HepG2 (cell line): ENCODE results near the gene METTL15. TPM values are rescaled to one million over a fixed set of nuclear protein-coding genes. Genes with fewer than 3 reads are reported as not detected.

Experiments used
- SMYD3 ChIP-seq: sonication (generic); formaldehyde crosslinking; IDR thresholded peaks from 2 replicates; pipeline ENCODE4 v1.8.1; 2023; ENCODE audit warnings: mild to moderate bottlenecking, missing genetic modification reagents
- ZSCAN29 ChIP-seq: sonication (generic); formaldehyde crosslinking; conservative IDR thresholded peaks from 2 replicates; pipeline ENCODE4 v1.4.0; 2020; ENCODE audit warnings: mild to moderate bottlenecking, missing genetic modification reagents
- polyA plus RNA-seq, 8 experiments: library from polyadenylated mRNA; depleted of rRNA in 3 of 8; stranded (reverse) in 7 of 8; unstranded in 1 of 8; fragments of >200 nt; fragmentation: Illumina TruSeq in 4 of 8; extraction: Trizol in 4 of 8; gene quantifications; 2 replicates each; pipeline versions ENCODE4 v1.2.1 to v1.2.3, GENCODE V29; 2011 to 2016; ENCODE audit warnings: low read depth in 4 of 8, missing spikeins in 1 of 8, mixed read lengths in 1 of 8; ENCODE audit not compliant: insufficient read depth in 1 of 8
- total RNA-seq, 5 experiments: library from RNA; depleted of rRNA; stranded (reverse); fragments of >200 nt; fragmentation: Illumina TruSeq; extraction: Trizol; gene quantifications; 2 replicates each; pipeline ENCODE4 v1.2.3, GENCODE V29; 2016; ENCODE audit warnings: low read depth in 1 of 5
- TF ChIP-seq, protein P1 (sequence below): sonication (generic); formaldehyde crosslinking; IDR thresholded peaks from one replicate; pipeline ENCODE4 v1.5.1; 2020; ENCODE audit warnings: mild to moderate bottlenecking, missing genetic modification reagents; ENCODE audit errors: not compliant biosample characterization
- TF ChIP-seq, protein P2 (sequence below): sonication (generic); formaldehyde crosslinking; IDR thresholded peaks from 2 replicates; pipeline ENCODE4 v1.8.0; 2023; ENCODE audit warnings: mild to moderate bottlenecking, missing genetic modification reagents

The METTL15 gene
- total and polyA plus RNA-seq, 2 of the 13 experiments (the other 11 are each of a cell fraction or from before 2014, with no cell fraction given) = 6.5 to 14.0 TPM

- TF ChIP-seq, protein P1, sequence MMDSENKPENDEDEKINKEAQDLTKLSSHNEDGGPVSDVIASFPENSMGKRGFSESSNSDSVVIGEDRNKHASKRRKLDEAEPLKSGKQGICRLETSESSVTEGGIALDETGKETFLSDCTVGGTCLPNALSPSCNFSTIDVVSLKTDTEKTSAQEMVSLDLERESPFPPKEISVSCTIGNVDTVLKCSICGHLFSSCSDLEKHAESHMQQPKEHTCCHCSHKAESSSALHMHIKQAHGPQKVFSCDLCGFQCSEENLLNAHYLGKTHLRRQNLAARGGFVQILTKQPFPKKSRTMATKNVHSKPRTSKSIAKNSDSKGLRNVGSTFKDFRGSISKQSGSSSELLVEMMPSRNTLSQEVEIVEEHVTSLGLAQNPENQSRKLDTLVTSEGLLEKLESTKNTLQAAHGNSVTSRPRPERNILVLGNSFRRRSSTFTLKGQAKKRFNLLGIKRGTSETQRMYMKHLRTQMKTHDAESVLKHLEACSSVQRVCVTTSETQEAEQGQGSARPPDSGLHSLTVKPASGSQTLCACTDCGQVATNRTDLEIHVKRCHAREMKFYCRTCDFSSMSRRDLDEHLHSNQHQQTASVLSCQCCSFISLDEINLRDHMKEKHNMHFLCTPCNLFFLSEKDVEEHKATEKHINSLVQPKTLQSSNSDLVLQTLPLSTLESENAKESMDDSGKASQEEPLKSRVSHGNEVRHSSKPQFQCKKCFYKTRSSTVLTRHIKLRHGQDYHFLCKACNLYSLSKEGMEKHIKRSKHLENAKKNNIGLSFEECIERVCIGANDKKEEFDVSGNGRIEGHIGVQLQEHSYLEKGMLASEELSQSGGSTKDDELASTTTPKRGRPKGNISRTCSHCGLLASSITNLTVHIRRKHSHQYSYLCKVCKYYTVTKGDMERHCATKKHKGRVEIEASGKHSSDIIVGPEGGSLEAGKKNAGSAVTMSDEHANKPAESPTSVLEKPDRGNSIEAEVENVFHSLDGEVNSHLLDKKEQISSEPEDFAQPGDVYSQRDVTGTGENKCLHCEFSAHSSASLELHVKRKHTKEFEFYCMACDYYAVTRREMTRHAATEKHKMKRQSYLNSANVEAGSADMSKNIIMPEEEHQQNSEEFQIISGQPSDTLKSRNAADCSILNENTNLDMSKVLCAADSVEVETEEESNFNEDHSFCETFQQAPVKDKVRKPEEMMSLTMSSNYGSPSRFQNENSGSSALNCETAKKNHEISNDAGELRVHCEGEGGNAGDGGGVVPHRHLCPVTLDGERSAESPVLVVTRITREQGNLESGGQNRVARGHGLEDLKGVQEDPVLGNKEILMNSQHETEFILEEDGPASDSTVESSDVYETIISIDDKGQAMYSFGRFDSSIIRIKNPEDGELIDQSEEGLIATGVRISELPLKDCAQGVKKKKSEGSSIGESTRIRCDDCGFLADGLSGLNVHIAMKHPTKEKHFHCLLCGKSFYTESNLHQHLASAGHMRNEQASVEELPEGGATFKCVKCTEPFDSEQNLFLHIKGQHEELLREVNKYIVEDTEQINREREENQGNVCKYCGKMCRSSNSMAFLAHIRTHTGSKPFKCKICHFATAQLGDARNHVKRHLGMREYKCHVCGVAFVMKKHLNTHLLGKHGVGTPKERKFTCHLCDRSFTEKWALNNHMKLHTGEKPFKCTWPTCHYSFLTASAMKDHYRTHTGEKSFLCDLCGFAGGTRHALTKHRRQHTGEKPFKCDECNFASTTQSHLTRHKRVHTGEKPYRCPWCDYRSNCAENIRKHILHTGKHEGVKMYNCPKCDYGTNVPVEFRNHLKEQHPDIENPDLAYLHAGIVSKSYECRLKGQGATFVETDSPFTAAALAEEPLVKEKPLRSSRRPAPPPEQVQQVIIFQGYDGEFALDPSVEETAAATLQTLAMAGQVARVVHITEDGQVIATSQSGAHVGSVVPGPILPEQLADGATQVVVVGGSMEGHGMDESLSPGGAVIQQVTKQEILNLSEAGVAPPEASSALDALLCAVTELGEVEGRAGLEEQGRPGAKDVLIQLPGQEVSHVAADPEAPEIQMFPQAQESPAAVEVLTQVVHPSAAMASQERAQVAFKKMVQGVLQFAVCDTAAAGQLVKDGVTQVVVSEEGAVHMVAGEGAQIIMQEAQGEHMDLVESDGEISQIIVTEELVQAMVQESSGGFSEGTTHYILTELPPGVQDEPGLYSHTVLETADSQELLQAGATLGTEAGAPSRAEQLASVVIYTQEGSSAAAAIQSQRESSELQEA = no peak
- TF ChIP-seq ZSCAN29 (CRISPR knock-in tag) (no peak), SMYD3 (CRISPR knock-in tag) (no peak)
- TF ChIP-seq, protein P2, sequence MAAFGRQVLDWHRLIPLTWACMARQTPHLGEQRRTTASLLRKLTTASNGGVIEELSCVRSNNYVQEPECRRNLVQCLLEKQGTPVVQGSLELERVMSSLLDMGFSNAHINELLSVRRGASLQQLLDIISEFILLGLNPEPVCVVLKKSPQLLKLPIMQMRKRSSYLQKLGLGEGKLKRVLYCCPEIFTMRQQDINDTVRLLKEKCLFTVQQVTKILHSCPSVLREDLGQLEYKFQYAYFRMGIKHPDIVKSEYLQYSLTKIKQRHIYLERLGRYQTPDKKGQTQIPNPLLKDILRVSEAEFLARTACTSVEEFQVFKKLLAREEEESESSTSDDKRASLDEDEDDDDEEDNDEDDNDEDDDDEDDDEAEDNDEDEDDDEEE (CRISPR knock-in tag) = no peak
Measured at GRCh38 chr11:28243061-28243460, 134.9 kb downstream of the METTL15 start (continued).
